ENCODE measurements around the gene KIF17.
A peak's percentile ranks its signal among the peaks of the same experiment; 100 is the strongest.

The KIF17 gene

DNA sequence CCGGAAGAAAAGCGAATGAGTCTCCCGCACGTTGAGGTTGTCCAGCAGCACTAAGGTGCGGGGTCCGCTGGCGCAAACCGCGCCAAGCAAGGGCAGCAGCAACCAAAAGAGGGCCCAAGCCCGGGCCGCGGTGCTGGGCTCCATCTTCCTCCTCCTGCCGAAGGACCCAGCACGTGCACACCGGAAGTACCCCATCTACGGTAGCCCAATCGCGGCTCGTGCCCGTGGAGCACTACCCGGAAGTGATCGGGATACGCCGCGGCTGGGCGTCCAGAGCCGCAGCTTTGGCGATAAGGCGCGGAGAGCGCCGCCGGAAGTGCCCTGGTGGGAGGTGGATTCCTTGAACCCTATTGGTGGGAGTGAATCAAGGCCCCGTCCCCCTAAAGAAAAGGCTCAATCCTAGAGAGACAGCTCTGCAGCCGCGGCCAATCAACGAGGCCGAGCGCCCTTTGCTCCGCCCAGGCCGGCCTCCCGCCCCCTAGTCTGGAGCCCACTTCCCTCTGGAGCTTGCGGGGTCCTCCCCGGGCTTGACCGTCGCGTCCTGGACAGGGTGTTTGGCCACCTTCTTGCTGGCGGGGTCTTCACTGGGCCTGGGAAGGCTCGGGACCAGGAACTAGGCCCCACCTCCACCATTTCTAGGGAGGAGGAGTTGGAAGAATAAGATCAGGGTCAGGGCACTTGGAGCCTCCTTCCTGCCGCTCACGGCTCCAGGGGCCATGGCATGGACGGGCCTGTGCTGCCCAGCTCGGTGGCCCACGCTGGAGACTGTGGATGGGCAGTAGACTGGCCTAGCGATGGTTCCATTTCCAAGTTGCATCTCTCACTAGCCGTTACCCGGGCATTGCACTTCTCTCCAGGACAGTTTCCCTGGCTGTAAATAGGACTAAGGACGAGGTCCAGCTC is 56.3 kb downstream of the KIF17 start, which contains the start of gene DDOST:
TSS of gene DDOST (minus strand) at position 163 of the 903 bp plus-strand sequence. CDS start at position 144, 19 bp downstream.
- TF ChIP-seq, protein P1, sequence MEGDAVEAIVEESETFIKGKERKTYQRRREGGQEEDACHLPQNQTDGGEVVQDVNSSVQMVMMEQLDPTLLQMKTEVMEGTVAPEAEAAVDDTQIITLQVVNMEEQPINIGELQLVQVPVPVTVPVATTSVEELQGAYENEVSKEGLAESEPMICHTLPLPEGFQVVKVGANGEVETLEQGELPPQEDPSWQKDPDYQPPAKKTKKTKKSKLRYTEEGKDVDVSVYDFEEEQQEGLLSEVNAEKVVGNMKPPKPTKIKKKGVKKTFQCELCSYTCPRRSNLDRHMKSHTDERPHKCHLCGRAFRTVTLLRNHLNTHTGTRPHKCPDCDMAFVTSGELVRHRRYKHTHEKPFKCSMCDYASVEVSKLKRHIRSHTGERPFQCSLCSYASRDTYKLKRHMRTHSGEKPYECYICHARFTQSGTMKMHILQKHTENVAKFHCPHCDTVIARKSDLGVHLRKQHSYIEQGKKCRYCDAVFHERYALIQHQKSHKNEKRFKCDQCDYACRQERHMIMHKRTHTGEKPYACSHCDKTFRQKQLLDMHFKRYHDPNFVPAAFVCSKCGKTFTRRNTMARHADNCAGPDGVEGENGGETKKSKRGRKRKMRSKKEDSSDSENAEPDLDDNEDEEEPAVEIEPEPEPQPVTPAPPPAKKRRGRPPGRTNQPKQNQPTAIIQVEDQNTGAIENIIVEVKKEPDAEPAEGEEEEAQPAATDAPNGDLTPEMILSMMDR (IDR thresholded peaks at IDR 0.05; ENCODE audit: unreplicated experiment in 3 of 3): peak; percentile 37 to 49 (median 44)
- H3K9me3 Mint-ChIP-seq: no peaks in the 10 kb centered on the region
- peak within 1 kb of the TSS; percentile 89 to 98 (median 96) for H3K27ac Mint-ChIP-seq
- peaks cover 15% of the 10 kb centered on the region for H3K36me3 Mint-ChIP-seq (ENCODE audit: low read depth)
- H3K4me3 Mint-ChIP-seq: peak within 1 kb of the TSS; percentile 99 to 100 (median 100)
- H3K4me1 Mint-ChIP-seq: peaks cover 34% of the 10 kb centered on the region
- no peaks in the 10 kb centered on the region for H3K27me3 Mint-ChIP-seq (ENCODE audit: low read depth)

DNA sequence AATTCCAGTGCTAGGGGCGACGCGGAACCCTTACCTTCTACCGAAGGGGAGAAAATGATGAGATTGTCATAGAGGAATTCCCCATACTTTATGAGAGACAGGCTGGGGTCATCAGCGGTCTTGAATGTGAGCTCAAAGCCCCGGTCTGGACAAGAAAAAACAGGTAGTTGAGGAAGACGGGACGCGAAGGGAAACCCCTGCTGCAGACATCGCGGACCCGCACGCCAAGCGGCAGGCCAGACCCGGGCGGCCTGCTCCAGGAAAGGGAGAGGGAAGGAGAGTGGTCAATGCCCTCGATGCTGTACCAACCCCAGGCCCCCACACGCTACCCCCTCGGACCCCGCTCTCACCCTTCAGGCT is 57.0 kb downstream of the KIF17 start:
- H3K4me3 Mint-ChIP-seq: peak overlapping the region; percentile 99 to 100 (median 100)
- peak overlapping the region; percentile 89 to 98 (median 96) for H3K27ac Mint-ChIP-seq
- TF ChIP-seq, protein P1 (IDR thresholded peaks at IDR 0.05; ENCODE audit: unreplicated experiment in 3 of 3): no peak
- no peaks in the 10 kb centered on the region for H3K9me3 Mint-ChIP-seq
- peaks cover 21% of the 10 kb centered on the region for H3K36me3 Mint-ChIP-seq (ENCODE audit: low read depth)
- no peaks in the 10 kb centered on the region for H3K27me3 Mint-ChIP-seq (ENCODE audit: low read depth)
- peaks cover 35% of the 10 kb centered on the region for H3K4me1 Mint-ChIP-seq

DNA sequence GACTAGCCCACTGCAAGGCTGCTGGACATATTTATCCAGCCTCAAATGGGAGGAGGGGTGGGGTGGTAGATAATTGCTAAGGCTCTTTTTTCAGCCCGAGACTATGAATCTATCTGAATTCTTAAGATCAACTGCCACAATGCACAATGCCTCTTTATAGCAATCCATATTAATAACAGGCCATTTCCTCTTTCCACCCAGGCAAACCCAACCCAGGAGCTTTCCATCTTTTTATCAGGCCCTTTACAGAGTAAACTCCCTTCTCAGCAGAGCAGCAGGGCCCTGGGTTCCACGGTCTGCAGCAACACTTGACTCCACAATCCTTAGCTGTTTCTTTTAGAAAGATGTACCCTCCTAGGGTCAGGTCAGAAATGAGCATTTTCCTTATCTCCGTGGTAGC is 57.4 kb downstream of the KIF17 start:
- peaks cover 22% of the 10 kb centered on the region for H3K36me3 Mint-ChIP-seq (ENCODE audit: low read depth)
- H3K4me1 Mint-ChIP-seq: peaks cover 35% of the 10 kb centered on the region
- peak overlapping the region; percentile 99 to 100 (median 100) for H3K4me3 Mint-ChIP-seq
- TF ChIP-seq, protein P1 (IDR thresholded peaks at IDR 0.05; ENCODE audit: unreplicated experiment in 3 of 3): no peak
- no peaks in the 10 kb centered on the region for H3K9me3 Mint-ChIP-seq
- H3K27ac Mint-ChIP-seq: peak overlapping the region; percentile 33 to 96 (median 89)
- no peaks in the 10 kb centered on the region for H3K27me3 Mint-ChIP-seq (ENCODE audit: low read depth)

DNA sequence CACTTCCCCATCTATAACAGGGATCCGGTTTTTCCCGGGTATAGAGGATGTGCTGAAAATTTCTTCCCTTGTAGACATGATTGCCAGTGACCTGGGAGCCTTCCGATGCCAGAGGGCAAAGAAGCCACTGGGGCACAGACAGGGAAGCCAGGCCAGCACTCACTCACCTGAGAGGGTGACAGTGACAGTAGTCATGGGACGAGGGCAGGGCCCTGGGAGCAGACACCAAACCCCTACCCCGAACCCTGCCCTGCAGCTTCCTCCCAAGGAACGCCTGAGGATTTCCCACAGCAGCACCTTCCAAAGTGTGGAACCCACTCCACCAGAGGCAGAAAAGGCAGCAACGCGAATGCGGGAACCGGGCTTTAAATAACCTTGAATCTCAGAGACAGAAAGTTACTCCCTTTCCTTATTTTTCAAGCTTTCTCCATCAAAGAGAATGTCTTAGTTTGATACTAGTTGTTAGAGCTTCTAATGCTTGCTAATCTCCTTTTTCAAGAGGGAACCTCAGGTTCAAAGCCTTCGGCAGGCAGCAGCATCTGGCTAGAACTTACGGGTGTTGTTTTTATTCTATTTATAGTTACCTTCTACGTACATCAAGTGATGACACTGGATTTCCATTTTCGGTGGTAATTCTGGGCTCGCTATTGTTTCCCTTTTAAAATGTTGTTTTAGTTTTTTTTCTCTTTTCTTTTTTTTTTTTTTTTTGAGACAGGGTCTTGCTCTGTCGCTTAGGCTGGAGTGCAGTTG is 59.5 kb downstream of the KIF17 start:
- no peaks in the 10 kb centered on the region for H3K9me3 Mint-ChIP-seq
- no peak overlapping the region for H3K27ac Mint-ChIP-seq
- H3K27me3 Mint-ChIP-seq (ENCODE audit: low read depth): peaks cover 3% of the 10 kb centered on the region
- H3K4me1 Mint-ChIP-seq: peaks cover 35% of the 10 kb centered on the region
- TF ChIP-seq, protein P1 (IDR thresholded peaks at IDR 0.05; ENCODE audit: unreplicated experiment in 3 of 3): no peak
- peak overlapping the region; percentile 19 to 100 (median 21) for H3K4me3 Mint-ChIP-seq
- H3K36me3 Mint-ChIP-seq (ENCODE audit: low read depth): peaks cover 37% of the 10 kb centered on the region

DNA sequence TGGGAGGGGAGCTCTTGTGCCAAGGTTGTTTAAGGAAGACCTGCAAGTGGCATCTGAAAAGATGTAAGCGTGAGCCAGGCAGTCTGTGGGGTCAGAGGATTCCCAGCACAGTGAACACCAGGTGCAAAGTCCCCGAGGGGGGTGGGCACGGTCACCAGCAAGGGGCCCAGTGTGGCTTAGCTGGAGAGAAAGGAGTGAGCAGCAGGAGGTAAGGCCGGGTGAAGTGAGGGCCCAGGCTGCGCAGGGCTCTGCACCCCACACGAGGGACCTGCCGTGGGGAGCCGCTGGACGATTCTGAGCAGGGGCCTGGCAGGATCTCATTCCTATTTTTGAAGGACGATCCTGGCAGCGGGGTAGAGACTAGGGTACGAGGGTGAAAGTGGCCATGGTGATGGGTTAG is 60.8 kb downstream of the KIF17 start:
- H3K9me3 Mint-ChIP-seq: no peaks in the 10 kb centered on the region
- peak overlapping the region; percentile 59 to 66 (median 59) for H3K4me3 Mint-ChIP-seq
- TF ChIP-seq, protein P1 (IDR thresholded peaks at IDR 0.05; ENCODE audit: unreplicated experiment in 3 of 3): no peak
- H3K36me3 Mint-ChIP-seq (ENCODE audit: low read depth): peaks cover 49% of the 10 kb centered on the region
- no peak overlapping the region for H3K27ac Mint-ChIP-seq
- peaks cover 3% of the 10 kb centered on the region for H3K27me3 Mint-ChIP-seq (ENCODE audit: low read depth)
- peaks cover 27% of the 10 kb centered on the region for H3K4me1 Mint-ChIP-seq
